GM10266 (cell line): ENCODE measurements around the gene INHBA.

Source experiments
- DNase-seq: peaks from one replicate; pipeline ENCODE4 v3.0.0; 2012; ENCODE audit errors: extremely low spot score
- TF ChIP-seq, protein P1 (sequence below): IDR thresholded peaks from 2 replicates; pipeline ENCODE4 v1.5.1; 2012; ENCODE audit warnings: mild to moderate bottlenecking, low read depth; ENCODE audit not compliant: control insufficient read depth, insufficient read depth; ENCODE audit errors: missing control alignments

The INHBA gene

DNA sequence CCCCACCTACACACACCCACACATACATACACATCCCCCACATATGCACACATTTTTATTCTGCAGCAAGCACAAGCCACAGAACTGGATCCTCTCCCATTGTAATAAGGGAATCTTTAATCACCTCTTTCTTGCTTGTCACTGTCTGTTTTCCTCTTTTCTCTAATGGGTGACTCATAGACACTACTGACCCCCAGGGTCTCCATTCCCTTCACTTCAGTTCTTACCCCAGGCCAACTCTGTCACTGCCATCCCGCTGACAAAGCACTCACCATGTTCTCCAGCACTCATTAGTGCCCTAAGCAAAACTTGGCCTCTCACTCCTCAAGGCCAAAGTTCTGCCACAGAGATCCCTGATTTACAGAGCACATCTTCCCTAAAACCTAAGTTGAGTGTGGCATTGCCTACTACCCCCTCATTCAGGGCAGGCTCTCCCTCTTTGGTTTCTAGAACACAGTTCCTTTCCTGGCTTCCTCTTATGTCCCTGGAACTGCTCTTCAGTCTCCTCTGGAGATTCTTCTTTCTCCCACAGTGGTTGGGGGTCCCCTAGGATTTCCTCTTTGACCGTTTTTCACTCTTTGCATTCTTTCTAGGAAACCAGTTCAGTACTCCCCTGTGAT lies 39.6 kb upstream of the INHBA start:
- TF ChIP-seq, protein P1, sequence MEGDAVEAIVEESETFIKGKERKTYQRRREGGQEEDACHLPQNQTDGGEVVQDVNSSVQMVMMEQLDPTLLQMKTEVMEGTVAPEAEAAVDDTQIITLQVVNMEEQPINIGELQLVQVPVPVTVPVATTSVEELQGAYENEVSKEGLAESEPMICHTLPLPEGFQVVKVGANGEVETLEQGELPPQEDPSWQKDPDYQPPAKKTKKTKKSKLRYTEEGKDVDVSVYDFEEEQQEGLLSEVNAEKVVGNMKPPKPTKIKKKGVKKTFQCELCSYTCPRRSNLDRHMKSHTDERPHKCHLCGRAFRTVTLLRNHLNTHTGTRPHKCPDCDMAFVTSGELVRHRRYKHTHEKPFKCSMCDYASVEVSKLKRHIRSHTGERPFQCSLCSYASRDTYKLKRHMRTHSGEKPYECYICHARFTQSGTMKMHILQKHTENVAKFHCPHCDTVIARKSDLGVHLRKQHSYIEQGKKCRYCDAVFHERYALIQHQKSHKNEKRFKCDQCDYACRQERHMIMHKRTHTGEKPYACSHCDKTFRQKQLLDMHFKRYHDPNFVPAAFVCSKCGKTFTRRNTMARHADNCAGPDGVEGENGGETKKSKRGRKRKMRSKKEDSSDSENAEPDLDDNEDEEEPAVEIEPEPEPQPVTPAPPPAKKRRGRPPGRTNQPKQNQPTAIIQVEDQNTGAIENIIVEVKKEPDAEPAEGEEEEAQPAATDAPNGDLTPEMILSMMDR = no peak
- DNase-seq = no peak

DNA sequence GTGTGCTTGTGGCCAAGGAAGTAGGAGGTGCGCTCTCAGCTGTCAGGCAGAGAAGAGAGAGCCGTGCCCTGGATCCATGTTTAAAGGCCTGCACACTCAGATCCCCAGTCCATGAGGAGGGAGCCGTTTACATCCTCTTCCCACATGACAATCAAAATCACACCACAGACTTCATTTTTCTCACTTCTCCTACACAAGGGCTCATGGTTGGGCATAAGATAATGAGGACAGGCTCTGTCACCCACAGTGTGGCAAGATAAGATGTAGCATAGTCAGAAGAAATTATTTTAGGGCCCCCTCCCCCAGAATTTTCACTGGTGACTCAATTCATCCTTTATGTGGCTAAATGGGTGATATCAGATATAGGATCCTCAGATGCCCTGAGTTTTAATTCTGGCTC lies 35.9 kb upstream of the INHBA start:
- TF ChIP-seq, protein P1 = no peak

DNA sequence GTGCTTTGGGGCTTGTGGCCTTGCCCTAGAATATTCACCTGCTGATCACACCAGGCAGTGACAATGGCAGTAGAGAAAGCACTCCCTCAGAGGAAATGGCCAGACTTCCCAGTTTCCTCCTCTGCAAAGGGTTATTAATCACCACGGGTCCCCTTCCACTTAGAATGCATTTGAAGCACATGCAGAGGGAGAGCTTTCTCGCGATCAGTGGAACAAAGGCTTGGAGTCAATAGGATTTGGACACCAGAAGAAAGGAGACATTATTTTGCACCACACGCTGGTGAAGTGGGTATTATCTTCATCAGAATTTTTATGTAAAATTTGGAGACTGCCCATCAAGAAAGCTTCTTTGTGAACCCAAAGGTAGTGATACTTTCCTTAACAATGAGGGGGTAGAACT lies 35.4 kb upstream of the INHBA start:
- TF ChIP-seq, protein P1 = no peak
- DNase-seq = no peak

More for the DNA sequence above, 35.9 kb upstream of the INHBA start:
- DNase-seq = no peak

DNA sequence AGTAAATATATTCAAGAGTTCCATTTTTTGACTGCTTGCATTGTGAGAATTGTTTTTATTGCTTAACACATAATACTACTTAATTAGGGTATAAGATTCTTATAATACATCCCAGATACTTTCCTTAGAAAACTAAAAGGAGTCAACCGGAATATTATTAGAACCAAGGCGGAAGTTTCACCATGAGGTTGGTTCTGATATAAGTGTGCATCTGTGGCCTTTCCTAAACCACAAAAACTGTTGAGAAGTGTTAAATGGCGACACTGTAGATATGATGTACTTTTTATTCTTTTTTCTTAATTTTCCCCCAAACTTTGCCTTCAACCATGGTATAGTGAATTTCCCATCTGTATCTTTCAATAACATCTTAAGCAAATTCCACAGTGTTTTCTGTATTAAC lies 32.3 kb upstream of the INHBA start:
- TF ChIP-seq, protein P1 = no peak
- DNase-seq = no peak

DNA sequence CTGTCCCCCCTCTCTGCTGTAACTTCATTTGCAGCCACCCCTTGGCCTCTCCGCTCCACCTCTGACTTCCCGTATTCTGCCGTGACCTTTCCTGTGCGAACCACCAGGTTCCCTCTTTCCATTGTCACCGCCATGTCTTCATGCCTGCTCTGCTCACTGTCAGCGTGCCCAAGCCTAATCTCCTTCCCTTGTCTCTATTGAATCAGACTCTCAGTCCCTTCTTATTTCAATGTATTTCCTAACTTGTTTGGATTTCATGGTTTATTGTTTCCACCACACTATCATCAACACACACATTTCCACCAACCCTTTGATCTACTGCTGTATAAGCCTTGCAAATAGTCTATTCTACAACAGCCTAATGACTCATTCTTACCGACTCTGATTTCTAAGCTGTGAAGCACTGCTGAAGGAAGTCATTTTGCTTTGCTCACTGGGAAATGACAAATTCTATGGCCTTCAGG lies 30.0 kb upstream of the INHBA start:
- DNase-seq = no peak
- TF ChIP-seq, protein P1 = no peak

DNA sequence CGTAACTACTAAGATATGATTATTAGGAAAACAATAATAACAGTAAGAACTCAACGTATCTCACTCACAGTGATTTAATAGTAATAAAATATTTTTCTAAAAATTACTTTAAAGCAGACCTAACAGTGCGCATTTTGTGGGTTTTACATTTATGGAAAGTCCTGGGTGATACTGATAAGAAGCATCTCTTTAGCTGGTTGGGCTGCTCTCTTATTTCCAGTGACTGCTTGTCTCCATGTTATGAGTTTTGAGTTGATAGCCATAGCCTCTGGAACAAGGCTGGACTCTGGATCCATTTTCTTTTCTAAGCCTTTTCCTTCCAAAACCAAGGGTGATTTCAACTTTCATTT lies 29.5 kb upstream of the INHBA start:
- TF ChIP-seq, protein P1 = no peak
- no peak for DNase-seq

DNA sequence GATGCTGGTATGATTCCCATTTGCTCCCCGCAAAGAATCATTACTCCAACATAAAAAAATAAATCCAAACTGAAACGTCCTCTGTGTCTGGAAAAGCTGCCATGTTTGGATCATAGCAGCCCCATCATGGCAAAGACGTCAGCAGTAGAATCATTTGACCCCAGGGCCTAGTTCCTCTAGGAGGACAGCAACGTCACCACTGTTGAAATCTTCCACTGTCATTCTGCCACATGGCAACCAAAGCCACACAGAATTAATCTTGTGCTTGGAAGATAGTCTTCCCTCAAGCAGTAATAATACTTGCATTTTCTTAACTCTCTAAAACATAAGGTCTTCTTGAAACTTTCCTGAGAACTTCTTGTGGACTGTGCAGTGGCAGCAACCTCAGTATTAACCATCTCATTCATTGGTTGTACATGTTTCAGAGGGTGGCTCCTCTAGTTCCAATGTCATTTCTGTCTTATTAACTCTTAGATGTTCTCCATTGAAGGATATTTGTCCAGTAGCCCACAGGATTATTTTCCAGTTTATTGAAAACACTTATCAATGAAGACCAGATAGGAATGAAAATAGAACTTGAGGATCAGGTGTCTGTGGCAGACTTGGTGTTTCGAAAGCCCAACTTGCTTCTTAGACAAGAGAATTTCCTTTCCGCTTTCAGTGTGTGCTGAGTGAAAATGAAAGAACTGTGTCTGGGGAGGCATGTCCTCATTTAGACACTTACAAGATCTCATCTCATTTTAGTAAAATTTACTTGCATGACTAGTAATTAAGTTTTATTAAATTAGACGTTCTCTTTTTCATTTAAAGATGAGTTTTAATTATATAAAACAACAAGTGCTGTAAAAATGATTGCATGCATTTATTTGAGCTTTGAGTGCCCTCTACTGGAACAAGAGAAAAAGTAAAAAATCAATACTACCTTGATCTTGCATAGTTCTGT lies 28.9 kb upstream of the INHBA start:
- DNase-seq = peak; percentile 37
- TF ChIP-seq, protein P1 = no peak
